OCI-LY1 (cell line): ENCODE data around the gene TNFRSF12A.

Experiments
- H2AFZ ChIP-seq: fragments of 200-600 bp; sonication (generic), shearing (Covaris generic); 2 replicates; pipeline ENCODE4 v1.6.0; 2014; ENCODE audit warnings: antibody characterized with exemption, mild to moderate bottlenecking, low read length
- H3F3A ChIP-seq: fragments of 200-600 bp; sonication (generic), shearing (Covaris generic); 2 replicates; pipeline ENCODE4 v1.6.0; 2014; ENCODE audit warnings: mild to moderate bottlenecking, antibody characterized with exemption, low read length, moderate library complexity; ENCODE audit not compliant: insufficient read depth
- H3K27ac ChIP-seq: fragments of 200-600 bp; sonication (generic); 2 replicates; pipeline ENCODE4 v1.5.1; 2014; ENCODE audit warnings: low read length, mixed run types, mild to moderate bottlenecking, low read depth; ENCODE audit not compliant: poor library complexity, severe bottlenecking
- H3K27me3 ChIP-seq: fragments of 200-600 bp; sonication (generic); 2 replicates; pipeline ENCODE4 v1.6.0; 2014; ENCODE audit warnings: antibody characterized with exemption, mild to moderate bottlenecking, low read length, moderate library complexity; ENCODE audit not compliant: insufficient read depth
- H3K36me3 ChIP-seq: fragments of 200-600 bp; sonication (generic); 2 replicates; pipeline ENCODE4 v1.6.1; 2014; ENCODE audit warnings: mild to moderate bottlenecking, antibody characterized with exemption, low read length, moderate library complexity, mixed read lengths; ENCODE audit not compliant: insufficient read depth
- H3K4me1 ChIP-seq: fragments of 200-600 bp; sonication (generic); 2 replicates; pipeline ENCODE4 v1.5.1; 2014; ENCODE audit warnings: mild to moderate bottlenecking, low read length, moderate library complexity; ENCODE audit not compliant: insufficient read depth, severe bottlenecking
- H3K4me2 ChIP-seq: fragments of 200-600 bp; sonication (generic), shearing (Covaris generic); 2 replicates; pipeline ENCODE4 v1.6.1; 2014; ENCODE audit warnings: low read length
- H3K4me3 ChIP-seq: fragments of 200-600 bp; sonication (generic); 2 replicates; pipeline ENCODE4 v1.5.1; 2014; ENCODE audit warnings: low read length, low read depth, mild to moderate bottlenecking, mixed read lengths; ENCODE audit not compliant: poor library complexity, severe bottlenecking
- H3K79me2 ChIP-seq: fragments of 200-600 bp; shearing (Covaris generic); 2 replicates; pipeline ENCODE4 v1.6.1; 2016; ENCODE audit warnings: mixed run types, low read length, mixed read lengths; ENCODE audit not compliant: insufficient read depth
- H3K9ac ChIP-seq: fragments of 200-600 bp; sonication (generic), shearing (Covaris generic); 2 replicates; pipeline ENCODE4 v1.6.1; 2014; ENCODE audit warnings: mild to moderate bottlenecking, low read length, mixed read lengths
- H3K9me2 ChIP-seq: fragments of 200-600 bp; sonication (generic), shearing (Covaris generic); 2 replicates; pipeline ENCODE4 v1.6.1; 2014; ENCODE audit warnings: low read depth, mild to moderate bottlenecking, low read length, mixed read lengths
- H3K9me3 ChIP-seq: fragments of 200-600 bp; shearing (Covaris generic); 2 replicates; pipeline ENCODE4 v1.6.1; 2014; ENCODE audit warnings: low read length, mixed read lengths
- H4K20me1 ChIP-seq: fragments of 200-600 bp; sonication (generic), shearing (Covaris generic); 2 replicates; pipeline ENCODE4 v1.6.0; 2016; ENCODE audit warnings: mild to moderate bottlenecking, low read length; ENCODE audit not compliant: insufficient read depth
- EZH2 ChIP-seq: fragments of 200-600 bp; sonication (generic), shearing (Covaris generic); IDR thresholded peaks from 2 replicates; pipeline ENCODE4 v1.8.0; 2017; ENCODE audit warnings: borderline replicate concordance, mixed run types, mild to moderate bottlenecking, antibody characterized with exemption, low read length, moderate library complexity, mixed read lengths
- TF ChIP-seq, protein P1 (sequence below): fragments of 200-600 bp; sonication (generic), shearing (Covaris generic); IDR thresholded peaks from 2 replicates; pipeline ENCODE4 v1.5.1; 2017; ENCODE audit warnings: mild to moderate bottlenecking, antibody characterized with exemption, low read length, moderate library complexity, mixed read lengths

The TNFRSF12A gene

DNA sequence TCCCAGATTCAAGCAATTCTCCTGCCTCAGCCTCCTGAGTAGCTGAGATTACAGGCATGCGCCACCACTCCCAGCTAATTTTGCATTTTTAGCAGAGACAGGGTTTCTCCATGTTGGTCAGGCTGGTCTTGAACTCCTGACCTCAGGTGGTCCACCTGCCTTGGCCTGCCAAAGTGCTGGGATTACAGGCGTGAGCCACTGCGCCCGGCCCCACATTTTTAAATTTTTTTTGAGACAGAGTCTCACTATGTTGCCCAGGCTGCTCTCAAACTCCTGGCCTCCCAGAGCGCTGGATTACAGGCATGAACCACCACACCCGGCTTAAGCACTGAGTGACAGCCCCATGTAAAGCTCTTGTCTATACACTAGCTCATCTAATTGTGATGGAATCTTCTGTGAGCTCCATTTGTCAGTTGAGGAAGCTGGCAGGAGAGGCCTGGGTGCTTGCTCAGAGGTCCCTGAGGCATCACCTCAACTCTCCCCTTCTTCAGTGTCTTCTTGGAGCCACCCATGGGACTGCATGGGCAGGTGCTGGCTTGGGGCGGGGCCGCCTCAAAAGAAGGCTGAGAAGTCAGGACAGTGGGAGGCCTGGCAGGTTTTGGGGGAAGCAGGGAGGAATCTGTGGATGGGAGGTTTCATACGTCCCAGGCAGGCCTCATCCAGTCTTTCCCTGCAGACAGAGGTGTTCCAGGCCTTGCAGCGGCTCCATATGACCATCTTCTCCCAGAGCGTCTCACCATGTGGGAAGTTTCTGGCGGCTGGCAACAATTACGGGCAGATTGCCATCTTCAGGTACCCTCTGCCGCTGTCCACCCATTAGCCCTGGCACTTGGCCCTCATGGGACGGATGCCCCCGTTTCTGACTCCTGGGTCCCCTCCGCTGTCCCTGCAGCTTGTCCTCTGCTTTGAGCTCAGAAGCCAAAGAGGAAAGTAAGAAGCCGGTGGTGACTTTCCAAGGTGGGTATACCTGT is 5.1 kb downstream of the TNFRSF12A start:
- Histone ChIP-seq H2AFZ (no peak overlapping the region), H3K9ac (no peak overlapping the region), H3K27ac (no peak overlapping the region), H4K20me1 (no peaks in the 10 kb centered on the region), H3K4me2 (no peak overlapping the region), H3K4me1 (peaks cover 38% of the 10 kb centered on the region), H3K9me3 (no peaks in the 10 kb centered on the region), H3K79me2 (no peaks in the 10 kb centered on the region), H3K4me3 (no peak overlapping the region), H3K36me3 (peaks cover 11% of the 10 kb centered on the region), H3K9me2 (no peaks in the 10 kb centered on the region), H3K27me3 (peaks cover 3% of the 10 kb centered on the region), H3F3A (no peaks in the 10 kb centered on the region)
- TF ChIP-seq, protein P1, sequence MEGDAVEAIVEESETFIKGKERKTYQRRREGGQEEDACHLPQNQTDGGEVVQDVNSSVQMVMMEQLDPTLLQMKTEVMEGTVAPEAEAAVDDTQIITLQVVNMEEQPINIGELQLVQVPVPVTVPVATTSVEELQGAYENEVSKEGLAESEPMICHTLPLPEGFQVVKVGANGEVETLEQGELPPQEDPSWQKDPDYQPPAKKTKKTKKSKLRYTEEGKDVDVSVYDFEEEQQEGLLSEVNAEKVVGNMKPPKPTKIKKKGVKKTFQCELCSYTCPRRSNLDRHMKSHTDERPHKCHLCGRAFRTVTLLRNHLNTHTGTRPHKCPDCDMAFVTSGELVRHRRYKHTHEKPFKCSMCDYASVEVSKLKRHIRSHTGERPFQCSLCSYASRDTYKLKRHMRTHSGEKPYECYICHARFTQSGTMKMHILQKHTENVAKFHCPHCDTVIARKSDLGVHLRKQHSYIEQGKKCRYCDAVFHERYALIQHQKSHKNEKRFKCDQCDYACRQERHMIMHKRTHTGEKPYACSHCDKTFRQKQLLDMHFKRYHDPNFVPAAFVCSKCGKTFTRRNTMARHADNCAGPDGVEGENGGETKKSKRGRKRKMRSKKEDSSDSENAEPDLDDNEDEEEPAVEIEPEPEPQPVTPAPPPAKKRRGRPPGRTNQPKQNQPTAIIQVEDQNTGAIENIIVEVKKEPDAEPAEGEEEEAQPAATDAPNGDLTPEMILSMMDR: no peak
- TF ChIP-seq EZH2: no peak

DNA sequence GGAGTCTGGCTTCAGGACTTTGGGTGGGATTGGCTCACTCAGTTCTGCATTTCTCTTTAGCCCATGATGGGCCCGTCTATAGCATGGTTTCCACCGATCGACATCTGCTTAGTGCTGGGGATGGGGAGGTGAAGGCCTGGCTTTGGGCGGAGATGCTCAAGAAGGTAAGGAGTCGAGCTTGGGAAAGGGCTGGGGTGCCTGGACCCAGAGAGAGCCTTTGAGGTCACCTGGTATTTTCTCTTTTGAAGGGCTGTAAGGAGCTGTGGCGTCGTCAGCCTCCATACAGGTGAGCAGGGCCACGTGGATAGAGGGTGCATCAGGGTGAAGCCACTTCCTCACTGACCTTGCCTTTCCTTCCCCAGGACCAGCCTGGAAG is 5.8 kb downstream of the TNFRSF12A start:
- no peaks in the 10 kb centered on the region for H3K9me3 ChIP-seq
- no peak overlapping the region for H3K27ac ChIP-seq
- no peak overlapping the region for H3K9ac ChIP-seq
- H2AFZ ChIP-seq: no peak overlapping the region
- no peaks in the 10 kb centered on the region for H4K20me1 ChIP-seq
- peaks cover 3% of the 10 kb centered on the region for H3K27me3 ChIP-seq
- H3K79me2 ChIP-seq: no peaks in the 10 kb centered on the region
- no peak overlapping the region for H3K4me3 ChIP-seq
- peaks cover 31% of the 10 kb centered on the region for H3K4me1 ChIP-seq
- H3K9me2 ChIP-seq: no peaks in the 10 kb centered on the region
- H3F3A ChIP-seq: no peaks in the 10 kb centered on the region
- peaks cover 11% of the 10 kb centered on the region for H3K36me3 ChIP-seq
- H3K4me2 ChIP-seq: no peak overlapping the region
- TF ChIP-seq EZH2: no peak
- TF ChIP-seq, protein P1: no peak

DNA sequence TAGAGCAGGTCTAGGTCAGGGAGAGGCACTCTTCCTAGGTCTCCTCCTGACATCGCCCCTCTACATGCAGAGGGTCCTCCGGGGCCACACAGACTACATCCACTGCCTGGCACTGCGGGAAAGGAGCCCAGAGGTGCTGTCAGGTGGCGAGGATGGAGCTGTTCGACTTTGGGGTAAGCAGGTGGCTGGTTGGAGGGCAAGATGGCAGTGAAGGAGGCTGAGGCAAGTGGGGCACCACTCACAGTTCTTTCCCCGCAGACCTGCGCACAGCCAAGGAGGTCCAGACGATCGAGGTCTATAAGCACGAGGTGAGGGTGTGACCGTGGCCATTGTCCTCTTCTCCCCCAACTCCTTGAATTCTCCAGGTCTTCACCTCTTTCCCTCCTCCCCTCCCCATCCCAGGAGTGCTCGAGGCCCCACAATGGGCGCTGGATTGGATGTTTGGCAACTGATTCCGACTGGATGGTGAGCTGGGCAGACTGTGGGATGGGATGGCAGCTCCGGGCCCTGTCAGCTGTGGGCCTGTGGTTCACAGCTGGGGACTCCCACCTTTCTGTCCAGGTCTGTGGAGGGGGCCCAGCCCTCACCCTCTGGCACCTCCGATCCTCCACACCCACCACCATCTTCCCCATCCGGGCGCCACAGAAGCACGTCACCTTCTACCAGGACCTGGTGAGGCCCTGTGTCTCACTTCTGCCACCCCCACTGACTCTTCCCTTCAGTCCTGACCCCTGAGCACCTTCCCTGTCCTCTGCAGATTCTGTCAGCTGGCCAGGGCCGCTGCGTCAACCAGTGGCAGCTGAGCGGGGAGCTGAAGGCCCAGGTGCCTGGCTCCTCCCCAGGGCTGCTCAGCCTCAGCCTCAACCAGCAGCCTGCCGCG is 6.7 kb downstream of the TNFRSF12A start:
- H3K4me3 ChIP-seq: no peak overlapping the region
- no peaks in the 10 kb centered on the region for H3K79me2 ChIP-seq
- no peak for TF ChIP-seq EZH2
- no peak overlapping the region for H3K9ac ChIP-seq
- no peaks in the 10 kb centered on the region for H3K9me3 ChIP-seq
- peaks cover 11% of the 10 kb centered on the region for H3K36me3 ChIP-seq
- no peaks in the 10 kb centered on the region for H3K9me2 ChIP-seq
- peaks cover 3% of the 10 kb centered on the region for H3K27me3 ChIP-seq
- H3F3A ChIP-seq: no peaks in the 10 kb centered on the region
- no peak overlapping the region for H3K4me2 ChIP-seq
- no peak overlapping the region for H3K27ac ChIP-seq
- no peak overlapping the region for H2AFZ ChIP-seq
- H4K20me1 ChIP-seq: no peaks in the 10 kb centered on the region
- H3K4me1 ChIP-seq: peaks cover 23% of the 10 kb centered on the region
